NCI-H524 treated with DMSO at 0.1 percent for 48 hours (cell line): Measurements from ENCODE around the gene SETD3.

ENCODE experiments used
- DNase-seq: peaks from one replicate; lab custom pipeline; 2025; lab: John Stamatoyannopoulos, UW

The SETD3 gene

GRCh38 chr14:99459481-99460100, 21.1 kb downstream of the SETD3 start:
- no peak for DNase-seq

DNA sequence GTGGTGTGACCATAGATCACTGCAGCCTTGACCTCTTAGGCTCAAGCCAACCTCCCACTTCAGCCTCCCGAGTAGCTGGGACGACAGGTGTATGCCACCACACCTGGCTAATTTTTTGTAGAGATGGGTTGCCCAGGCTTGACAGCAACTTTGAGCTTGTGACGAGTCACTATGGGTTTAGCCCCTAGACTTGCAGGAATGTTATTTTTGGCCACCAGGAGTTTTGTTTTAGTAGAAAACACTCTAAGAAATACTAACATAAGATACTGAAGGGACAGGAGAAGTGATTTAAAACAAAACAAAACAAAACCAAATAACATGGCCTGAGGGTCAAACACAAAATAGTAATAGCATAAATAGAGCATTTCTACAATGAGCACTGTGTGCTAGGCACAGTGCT, 26.4 kb downstream of the SETD3 start:
- no peak for DNase-seq

- no peak for DNase-seq
Measured at GRCh38 chr14:99452968-99453367, 27.7 kb downstream of the SETD3 start.

DNA sequence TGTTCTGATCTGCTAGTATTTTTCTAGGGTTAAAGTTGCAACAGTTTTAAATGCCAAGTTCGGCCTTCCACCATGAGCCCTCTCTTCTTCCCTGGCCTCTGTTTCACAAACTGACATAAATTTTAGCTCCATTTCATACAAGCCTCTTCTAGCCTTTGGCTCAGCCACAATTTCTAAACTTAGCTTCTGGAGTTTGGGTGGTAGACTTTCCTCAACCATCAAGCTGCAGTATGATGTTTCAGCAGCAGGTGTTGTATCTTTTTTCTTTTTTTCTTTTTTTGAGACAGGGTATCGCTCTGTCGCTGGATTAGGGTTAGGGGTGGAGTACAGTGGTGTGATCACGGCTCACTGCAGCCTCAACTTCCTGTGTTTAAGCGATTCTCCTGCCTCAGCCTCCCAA, 29.4 kb downstream of the SETD3 start:
- no peak for DNase-seq

DNA sequence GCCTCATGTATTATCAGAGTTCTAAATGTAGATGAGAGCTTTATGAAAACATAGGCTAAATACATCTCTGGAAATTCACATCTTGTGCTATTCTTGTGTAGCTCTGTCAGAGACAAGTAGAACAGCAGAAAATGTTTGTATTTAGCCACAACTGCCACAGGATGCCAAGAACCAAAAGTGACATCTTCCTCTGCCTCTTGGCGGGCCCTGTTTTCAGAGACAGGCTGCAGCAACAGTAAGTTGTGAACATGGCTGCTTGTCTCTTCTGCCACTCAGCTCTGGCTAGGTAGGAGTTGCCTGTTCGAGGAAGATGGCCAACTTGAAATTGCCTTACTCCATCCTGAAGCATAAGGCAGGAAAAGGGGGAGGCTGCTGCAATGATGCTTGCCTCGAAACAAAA, 30.4 kb downstream of the SETD3 start:
- DNase-seq = no peak

DNA sequence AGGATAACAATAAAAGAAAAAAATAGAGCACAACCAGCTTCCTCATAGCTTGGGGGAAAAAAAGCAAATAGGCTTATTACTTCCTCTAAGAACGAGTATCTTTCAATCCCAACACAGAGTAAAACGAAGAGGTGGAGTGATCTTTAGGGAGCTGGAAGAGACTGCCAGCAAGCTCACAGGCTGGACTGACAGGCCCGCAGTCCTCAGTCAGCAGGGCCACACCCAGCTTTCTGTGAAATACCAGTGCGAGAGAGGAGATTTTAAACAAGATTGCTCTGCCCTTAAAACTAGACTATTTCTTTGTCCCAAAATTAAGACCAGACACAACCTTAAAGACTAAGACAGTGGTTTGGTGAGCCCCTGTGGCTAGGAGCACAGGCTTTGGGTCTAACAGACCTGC, 32.9 kb downstream of the SETD3 start:
- DNase-seq = no peak

GRCh38 chr14:99445931-99446330, 34.7 kb downstream of the SETD3 start:
- DNase-seq = no peak

- DNase-seq = no peak
Measured at GRCh38 chr14:99441918-99442317, 38.7 kb downstream of the SETD3 start.

GRCh38 chr14:99441157-99441870, 39.3 kb downstream of the SETD3 start:
- DNase-seq = no peak

GRCh38 chr14:99440278-99440677, 40.4 kb downstream of the SETD3 start:
- no peak for DNase-seq

- no peak for DNase-seq
Measured at GRCh38 chr14:99437706-99438105, 43.0 kb downstream of the SETD3 start.

- no peak for DNase-seq
Measured at GRCh38 chr14:99436247-99437180, 44.1 kb downstream of the SETD3 start.

DNA sequence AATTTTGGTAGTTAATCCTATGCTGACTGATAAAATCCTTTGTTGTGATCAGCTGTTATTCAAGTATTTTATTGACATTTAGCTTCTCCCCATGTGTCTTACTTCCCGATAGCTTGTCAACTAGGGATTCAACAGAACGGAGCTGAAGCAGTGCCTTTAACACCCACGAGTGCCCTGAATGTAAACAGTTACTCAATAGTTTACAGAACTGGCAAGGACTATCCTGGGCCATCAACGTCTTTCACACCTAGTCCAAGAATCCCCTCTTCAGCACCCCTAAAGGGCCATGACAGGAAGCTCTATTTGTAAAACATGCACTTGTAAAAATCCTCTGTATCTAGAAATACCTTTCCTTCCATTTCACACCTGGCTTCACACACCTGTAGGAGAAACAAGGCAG, 45.3 kb downstream of the SETD3 start:
- no peak for DNase-seq

DNA sequence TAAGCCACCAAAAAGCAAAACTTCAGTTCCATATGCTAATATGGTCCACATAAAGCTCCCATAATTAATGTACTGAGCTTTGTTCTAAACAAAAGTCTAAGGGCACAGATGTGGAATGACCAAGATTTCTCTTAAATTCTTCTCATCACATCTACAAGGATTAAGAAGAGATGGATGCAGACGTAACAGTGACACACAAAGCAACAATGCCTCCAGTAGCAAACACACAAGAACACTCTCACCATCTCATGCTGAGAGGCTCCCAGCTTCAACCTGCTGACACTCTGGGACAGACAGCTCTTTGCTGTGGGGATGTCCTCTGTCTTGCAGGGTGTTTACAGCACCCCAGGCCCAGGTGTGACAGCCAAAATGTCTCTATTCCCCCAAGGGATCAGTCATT, 48.2 kb downstream of the SETD3 start:
- DNase-seq = no peak

- no peak for DNase-seq
Measured at GRCh38 chr14:99431986-99432385, 48.7 kb downstream of the SETD3 start.

GRCh38 chr14:99430491-99430890, 50.2 kb downstream of the SETD3 start:
- DNase-seq = no peak

DNA sequence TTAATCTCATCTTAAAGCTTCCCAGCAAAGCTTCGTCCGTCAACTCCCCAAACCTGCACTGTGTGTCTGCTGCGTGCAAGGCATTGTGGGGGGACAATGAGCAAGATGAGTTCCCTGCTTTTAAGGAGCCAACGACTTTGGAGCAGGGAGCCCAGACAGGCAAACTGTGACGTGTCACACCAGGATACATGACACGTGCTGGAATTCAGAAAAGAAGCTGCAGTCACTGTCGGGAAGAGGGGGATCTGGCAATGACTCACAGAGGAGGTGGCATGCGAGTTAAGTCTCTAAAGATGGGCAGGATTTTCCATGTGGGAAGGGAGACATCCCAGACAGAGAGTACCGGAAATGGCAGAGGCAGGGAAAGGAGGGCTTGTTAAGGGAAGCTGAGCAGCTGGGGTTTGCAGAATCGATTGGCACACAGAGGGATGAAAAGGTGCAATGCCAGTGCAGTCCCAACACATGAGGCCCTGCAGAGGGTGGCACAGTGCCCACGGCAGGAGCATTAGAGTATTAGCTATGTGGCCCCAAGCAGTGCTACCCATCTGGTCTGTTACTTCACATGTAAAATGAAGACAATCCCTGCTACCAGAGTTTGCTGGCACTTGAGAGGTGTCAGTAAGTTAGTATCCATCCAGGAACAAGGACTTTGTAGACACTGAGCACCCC, 52.9 kb downstream of the SETD3 start:
- DNase-seq = peak; percentile 56

GRCh38 chr14:99426813-99427346, 53.8 kb downstream of the SETD3 start:
- DNase-seq = no peak

DNA sequence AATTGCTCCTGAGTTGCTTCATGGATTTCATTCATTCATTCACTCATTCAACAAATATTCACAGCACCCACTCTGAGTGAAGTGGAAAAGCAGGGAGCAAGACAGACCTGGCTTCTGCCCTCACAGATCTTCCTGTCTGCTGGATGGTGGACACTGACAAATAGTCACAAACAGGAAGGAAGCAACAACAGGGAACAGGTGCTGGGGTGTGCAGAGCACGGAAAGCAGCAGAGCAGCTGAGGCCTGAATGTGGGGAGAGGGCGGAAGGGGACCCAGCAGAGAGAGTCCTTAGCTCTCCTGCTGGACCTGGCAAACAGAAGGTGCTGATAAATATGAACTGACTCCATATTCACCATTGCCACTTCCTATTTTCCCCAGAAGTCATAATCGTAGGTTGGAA, 54.4 kb downstream of the SETD3 start:
- DNase-seq = peak; percentile 73

DNA sequence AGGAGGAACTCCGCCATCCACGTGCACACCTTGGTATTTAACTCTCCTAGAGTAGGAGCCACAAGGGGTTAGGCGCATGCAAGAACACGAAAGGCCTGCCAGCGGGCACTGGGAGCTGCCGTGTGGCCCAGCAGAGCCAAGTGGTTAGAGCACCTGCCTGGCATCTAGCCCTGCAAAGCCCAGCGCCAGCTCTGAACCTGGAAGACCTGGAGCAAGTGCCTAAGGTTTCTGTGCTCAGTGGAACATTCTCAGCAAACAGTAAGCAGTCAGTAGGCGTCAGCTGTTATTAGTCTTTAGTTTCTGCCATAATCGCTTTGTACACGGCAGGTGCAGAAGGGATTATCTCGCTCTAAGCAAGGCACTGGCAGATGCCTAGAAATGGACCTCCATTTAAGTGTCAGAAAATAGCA, 55.4 kb downstream of the SETD3 start:
- peak; percentile 100 for DNase-seq

GRCh38 chr14:99424306-99424877, 56.3 kb downstream of the SETD3 start:
- no peak for DNase-seq

DNA sequence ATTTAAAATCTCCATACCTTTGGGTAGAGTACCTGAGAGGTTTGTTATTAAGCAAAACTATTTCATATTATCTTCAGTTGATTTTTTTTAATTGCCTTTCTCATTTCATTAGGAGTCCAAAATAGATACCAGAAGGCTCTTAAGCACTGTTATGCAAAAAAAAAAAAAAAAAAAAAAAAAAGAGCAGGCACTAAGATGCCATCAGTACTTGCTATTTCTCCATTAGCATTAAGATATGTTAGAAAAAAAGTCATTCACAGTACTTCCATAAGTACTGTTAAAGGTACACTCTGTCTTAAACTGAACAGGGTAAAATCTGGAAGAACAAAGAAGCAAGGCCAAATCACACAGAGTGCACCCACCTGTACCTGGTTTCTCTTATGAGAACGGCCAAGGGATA, 57.2 kb downstream of the SETD3 start:
- DNase-seq = no peak
